ENCODE results near the gene YBX1.

The YBX1 gene

GRCh38 chr1:42660907-42661500, 21.2 kb upstream of the YBX1 start:
- no peak for DNase-seq (ENCODE audit: low read depth)
- no peak overlapping the region for H3K4me3 ChIP-seq (ENCODE audit: control insufficient read depth, low read depth, low read length)
- no peak for TF ChIP-seq CTCF (IDR thresholded peaks at IDR 0.05; ENCODE audit: control insufficient read depth, insufficient read depth, low read depth, low read length, missing control alignments)

GRCh38 chr1:42669936-42670335, 12.3 kb upstream of the YBX1 start:
- no peak for DNase-seq (ENCODE audit: low read depth)
- no peak for TF ChIP-seq CTCF (IDR thresholded peaks at IDR 0.05; ENCODE audit: control insufficient read depth, insufficient read depth, low read depth, low read length, missing control alignments)
- H3K4me3 ChIP-seq (ENCODE audit: control insufficient read depth, low read depth, low read length): no peak overlapping the region

GRCh38 chr1:42670425-42670824, 11.8 kb upstream of the YBX1 start:
- no peak for DNase-seq (ENCODE audit: low read depth)

GRCh38 chr1:42674214-42674613, 8.0 kb upstream of the YBX1 start:
- no peak for DNase-seq (ENCODE audit: low read depth)
- no peak overlapping the region for H3K4me3 ChIP-seq (ENCODE audit: control insufficient read depth, low read depth, low read length)
- TF ChIP-seq CTCF (IDR thresholded peaks at IDR 0.05; ENCODE audit: control insufficient read depth, insufficient read depth, low read depth, low read length, missing control alignments): no peak

More at GRCh38 chr1:42670425-42670824, 11.8 kb upstream of the YBX1 start:
- TF ChIP-seq CTCF (IDR thresholded peaks at IDR 0.05; ENCODE audit: control insufficient read depth, insufficient read depth, low read depth, low read length, missing control alignments): no peak
- no peak overlapping the region for H3K4me3 ChIP-seq (ENCODE audit: control insufficient read depth, low read depth, low read length)

- no peak for DNase-seq (ENCODE audit: low read depth)
- no peak for TF ChIP-seq CTCF (IDR thresholded peaks at IDR 0.05; ENCODE audit: control insufficient read depth, insufficient read depth, low read depth, low read length, missing control alignments)
- H3K4me3 ChIP-seq (ENCODE audit: control insufficient read depth, low read depth, low read length): no peak overlapping the region
Observed at GRCh38 chr1:42674682-42675081, 7.5 kb upstream of the YBX1 start.

GRCh38 chr1:42675467-42675866, 6.8 kb upstream of the YBX1 start:
- no peak overlapping the region for H3K4me3 ChIP-seq (ENCODE audit: control insufficient read depth, low read depth, low read length)
- no peak for DNase-seq (ENCODE audit: low read depth)
- TF ChIP-seq CTCF (IDR thresholded peaks at IDR 0.05; ENCODE audit: control insufficient read depth, insufficient read depth, low read depth, low read length, missing control alignments): no peak
